GM19395 (cell line): Measurements from ENCODE around the gene TTLL9.

Experiments
- ATAC-seq: cut with Tn5 transposase; IDR thresholded peaks from one replicate; pipeline ENCODE4 v1.9.1; 2021; ENCODE audit warnings: mild to moderate bottlenecking, moderate library complexity; ENCODE audit not compliant: unreplicated experiment

Gene TTLL9

GRCh38 chr20:31857861-31858759 lies 12.3 kb upstream of the TTLL9 start:
- ATAC-seq: peak; percentile 77

GRCh38 chr20:31858760-31859083 lies 11.7 kb upstream of the TTLL9 start:
- ATAC-seq: no peak

- no peak for ATAC-seq
Measured at GRCh38 chr20:31859266-31859997, 11.0 kb upstream of the TTLL9 start.

GRCh38 chr20:31859998-31860380 lies 10.4 kb upstream of the TTLL9 start:
- ATAC-seq: no peak

- no peak for ATAC-seq
Measured at GRCh38 chr20:31860390-31861134, 9.9 kb upstream of the TTLL9 start.

GRCh38 chr20:31861135-31861384 lies 9.4 kb upstream of the TTLL9 start:
- peak; percentile 35 for ATAC-seq

GRCh38 chr20:31861385-31862156 lies 8.9 kb upstream of the TTLL9 start:
- ATAC-seq: peak; percentile 59

GRCh38 chr20:31862157-31862470 lies 8.3 kb upstream of the TTLL9 start:
- no peak for ATAC-seq

GRCh38 chr20:31862506-31862905 lies 7.9 kb upstream of the TTLL9 start:
- no peak for ATAC-seq

- ATAC-seq: no peak
Measured at GRCh38 chr20:31863296-31864085, 6.9 kb upstream of the TTLL9 start.

GRCh38 chr20:31864521-31865400 lies 5.7 kb upstream of the TTLL9 start:
- ATAC-seq: no peak

GRCh38 chr20:31866221-31866620 lies 4.2 kb upstream of the TTLL9 start:
- ATAC-seq: no peak

- no peak for ATAC-seq
Measured at GRCh38 chr20:31868853-31869672, 1.4 kb upstream of the TTLL9 start.

- no peak for ATAC-seq
Measured at GRCh38 chr20:31869673-31869941, 827 bp upstream of the TTLL9 start.

- no peak for ATAC-seq
Measured at GRCh38 chr20:31870726-31871617, 538 bp downstream of the TTLL9 start.

GRCh38 chr20:31871618-31871954 lies 1.2 kb downstream of the TTLL9 start:
- ATAC-seq: no peak

GRCh38 chr20:31872406-31872805 lies 2.0 kb downstream of the TTLL9 start:
- no peak for ATAC-seq

- ATAC-seq: no peak
Measured at GRCh38 chr20:31875671-31876070, 5.2 kb downstream of the TTLL9 start.
